Activated CD4-positive, alpha-beta T cell treated with anti-CD3 and anti-CD28 coated beads for 24 hours (primary cell): Measurements from ENCODE around the gene IRF8.
A peak's percentile ranks its signal among the peaks of the same experiment; 100 is the strongest.
"Not testable (repeated sequence)": the region's sequence is repeated elsewhere in the genome, so short reads cannot be mapped to it uniquely, and the experiment has no call there.

Experiments
- DNase-seq, 2 donors: peaks; one replicate each; pipeline ENCODE4 v3.0.0-alpha.2; 2020; ENCODE audit warnings: low read depth in 2 of 2

The IRF8 gene

DNA sequence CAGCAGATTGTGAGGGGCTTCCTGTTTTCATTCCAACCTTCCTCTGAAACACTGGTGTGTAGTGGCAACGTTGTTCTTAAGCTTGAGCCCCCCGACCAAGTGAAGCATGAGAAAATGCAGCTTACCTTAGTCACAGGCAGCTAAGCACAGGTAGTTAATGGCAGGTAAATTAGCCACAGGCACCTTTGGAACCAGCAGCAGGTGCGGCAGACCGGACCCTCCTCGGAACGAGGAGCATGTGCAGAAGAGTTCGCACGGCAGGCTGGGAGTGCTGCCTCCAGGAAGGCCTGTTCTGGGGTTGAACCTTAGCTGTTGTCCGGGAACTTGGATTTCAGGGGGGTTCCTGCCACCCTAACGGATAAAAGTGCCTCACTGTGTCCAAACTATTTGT is 7.2 kb upstream of the IRF8 start:
- DNase-seq: no peak

GRCh38 chr16:85892760-85893159 is 6.2 kb upstream of the IRF8 start:
- DNase-seq: no peak

- no peak for DNase-seq
Measured at GRCh38 chr16:85894266-85894665, 4.7 kb upstream of the IRF8 start.

GRCh38 chr16:85897382-85897781 is 1.6 kb upstream of the IRF8 start:
- no peak for DNase-seq

- no peak for DNase-seq
Measured at GRCh38 chr16:85899444-85899843, 482 bp downstream of the IRF8 start.

- DNase-seq: no peak
Measured at GRCh38 chr16:85900027-85900792, 1.2 kb downstream of the IRF8 start.

GRCh38 chr16:85901110-85901509 is 2.1 kb downstream of the IRF8 start:
- DNase-seq: no peak

DNA sequence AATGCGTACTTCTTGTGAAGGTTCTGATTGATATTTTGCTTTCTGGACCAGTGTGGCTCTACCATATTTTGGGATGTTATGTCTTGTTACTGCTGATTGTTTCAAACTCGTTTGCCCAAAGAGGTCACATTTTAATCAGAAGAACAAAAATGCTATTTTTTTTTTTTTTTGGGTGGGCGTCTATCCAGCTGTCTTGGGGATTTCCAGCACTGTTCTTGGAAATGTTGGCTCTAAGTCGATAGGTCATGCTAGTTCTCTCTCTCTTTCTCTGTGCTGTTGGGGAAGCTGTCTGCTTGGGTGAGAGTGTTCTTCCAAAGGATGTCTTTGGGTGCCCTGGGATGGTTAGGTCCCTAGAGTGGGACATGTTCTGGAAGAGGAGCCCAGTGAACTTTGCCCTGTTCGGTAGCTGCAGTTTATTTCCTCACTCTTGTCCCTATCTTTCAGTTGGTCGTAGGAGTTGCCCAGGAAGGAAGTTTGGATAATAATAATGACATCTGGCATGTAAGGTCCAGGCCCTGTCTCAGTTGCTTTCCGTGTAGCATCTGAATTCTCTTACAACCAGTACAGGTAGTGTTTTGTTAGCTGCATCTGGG is 2.9 kb downstream of the IRF8 start:
- DNase-seq: no peak

- DNase-seq: peak; percentile 36 to 47
Measured at GRCh38 chr16:85902366-85903155, 3.6 kb downstream of the IRF8 start.

- DNase-seq: no peak
Measured at GRCh38 chr16:85903559-85903958, 4.6 kb downstream of the IRF8 start.

DNA sequence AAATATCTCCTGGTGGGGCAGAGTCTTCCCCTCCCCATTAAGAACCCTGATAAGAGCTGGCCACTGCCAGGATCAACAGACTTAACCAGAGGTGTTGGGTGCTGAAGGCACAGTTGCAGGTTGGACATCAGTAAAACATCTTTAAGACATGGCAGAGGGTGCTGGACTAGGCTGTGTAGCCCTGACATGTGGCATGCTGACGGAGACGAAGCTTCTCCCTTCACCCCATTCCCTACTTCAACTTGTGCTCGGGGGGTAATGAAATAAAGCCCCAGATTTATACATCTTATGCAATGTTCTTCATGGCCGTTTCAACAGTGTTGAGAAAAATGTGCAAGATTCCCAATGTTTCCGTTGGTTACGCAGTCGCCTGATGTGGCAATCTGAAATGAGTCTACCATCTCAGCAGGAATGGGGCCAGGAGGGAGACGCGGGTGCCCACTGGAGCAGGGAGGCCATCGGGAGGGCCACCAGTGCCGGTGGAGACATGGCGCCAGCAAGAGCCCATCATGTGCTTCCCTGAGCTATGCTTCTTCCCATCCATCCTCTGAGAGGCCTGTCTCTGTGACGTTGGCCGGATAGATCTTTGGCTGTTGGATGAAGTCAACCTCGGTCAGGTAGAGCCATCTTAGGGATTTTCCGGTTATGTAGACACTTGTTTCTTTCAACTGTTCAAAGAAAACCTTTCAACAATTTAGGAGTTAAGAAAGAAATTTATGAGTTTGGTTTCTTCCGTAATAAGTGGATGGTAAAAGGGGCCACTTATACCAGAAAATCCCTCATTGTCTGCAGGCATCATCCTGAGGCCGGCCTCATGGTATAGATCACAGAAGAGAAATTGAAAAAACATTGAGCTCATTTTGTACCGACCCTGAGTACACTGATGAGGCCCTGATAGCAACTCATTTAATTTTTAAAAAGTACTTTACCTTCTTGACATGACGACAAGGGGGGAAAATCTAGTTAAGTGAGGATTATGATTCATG is 6.4 kb downstream of the IRF8 start:
- no peak for DNase-seq

- DNase-seq: no peak
Measured at GRCh38 chr16:85906349-85906748, 7.4 kb downstream of the IRF8 start.

GRCh38 chr16:85907231-85907630 is 8.3 kb downstream of the IRF8 start:
- not testable (repeated sequence) for DNase-seq

DNA sequence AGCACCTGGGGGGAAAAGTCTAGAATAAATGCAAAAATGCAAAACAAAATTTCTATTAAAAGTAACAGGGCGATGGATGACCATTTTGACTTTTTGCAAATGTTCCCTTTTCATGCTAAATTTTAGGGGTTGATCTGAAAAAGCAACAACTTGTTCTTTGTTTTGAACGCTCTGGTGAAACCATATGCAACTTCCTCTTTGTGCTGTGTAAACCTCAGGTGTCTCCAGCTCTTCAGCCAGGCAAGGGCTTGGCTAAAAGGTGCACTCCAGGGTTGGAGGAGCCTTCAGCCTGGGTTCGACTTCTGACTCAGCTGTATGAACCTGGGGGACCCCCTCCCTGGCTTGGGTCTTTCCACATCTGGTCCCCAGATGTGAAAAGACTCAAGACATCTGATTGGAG is 9.5 kb downstream of the IRF8 start:
- DNase-seq: no peak

DNA sequence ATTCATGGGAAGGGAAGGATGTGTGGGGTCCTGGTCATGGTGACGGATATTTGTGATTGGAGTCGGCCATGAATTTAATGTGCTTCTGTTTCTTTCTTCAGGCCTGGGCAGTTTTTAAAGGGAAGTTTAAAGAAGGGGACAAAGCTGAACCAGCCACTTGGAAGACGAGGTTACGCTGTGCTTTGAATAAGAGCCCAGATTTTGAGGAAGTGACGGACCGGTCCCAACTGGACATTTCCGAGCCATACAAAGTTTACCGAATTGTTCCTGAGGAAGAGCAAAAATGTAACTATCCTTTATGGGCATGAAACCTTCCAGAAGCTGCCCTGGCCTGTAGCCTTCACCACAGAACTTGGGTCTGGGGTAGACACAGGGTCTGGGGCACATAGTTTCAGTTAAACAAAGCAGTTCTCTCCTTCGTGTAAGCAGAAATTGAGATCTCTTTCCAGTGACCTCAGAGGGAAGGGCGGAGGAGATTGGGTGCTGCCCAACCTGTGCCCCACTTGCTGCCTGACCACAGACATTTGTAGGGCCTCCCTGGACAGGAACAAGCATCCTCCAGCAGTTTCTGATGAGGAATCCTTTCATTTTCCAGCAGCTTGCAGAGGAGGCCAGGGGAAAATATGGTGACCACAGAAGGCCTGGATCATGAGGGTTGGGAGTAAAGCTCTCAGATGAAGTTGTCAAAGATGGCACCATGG is 10.1 kb downstream of the IRF8 start:
- no peak for DNase-seq

DNA sequence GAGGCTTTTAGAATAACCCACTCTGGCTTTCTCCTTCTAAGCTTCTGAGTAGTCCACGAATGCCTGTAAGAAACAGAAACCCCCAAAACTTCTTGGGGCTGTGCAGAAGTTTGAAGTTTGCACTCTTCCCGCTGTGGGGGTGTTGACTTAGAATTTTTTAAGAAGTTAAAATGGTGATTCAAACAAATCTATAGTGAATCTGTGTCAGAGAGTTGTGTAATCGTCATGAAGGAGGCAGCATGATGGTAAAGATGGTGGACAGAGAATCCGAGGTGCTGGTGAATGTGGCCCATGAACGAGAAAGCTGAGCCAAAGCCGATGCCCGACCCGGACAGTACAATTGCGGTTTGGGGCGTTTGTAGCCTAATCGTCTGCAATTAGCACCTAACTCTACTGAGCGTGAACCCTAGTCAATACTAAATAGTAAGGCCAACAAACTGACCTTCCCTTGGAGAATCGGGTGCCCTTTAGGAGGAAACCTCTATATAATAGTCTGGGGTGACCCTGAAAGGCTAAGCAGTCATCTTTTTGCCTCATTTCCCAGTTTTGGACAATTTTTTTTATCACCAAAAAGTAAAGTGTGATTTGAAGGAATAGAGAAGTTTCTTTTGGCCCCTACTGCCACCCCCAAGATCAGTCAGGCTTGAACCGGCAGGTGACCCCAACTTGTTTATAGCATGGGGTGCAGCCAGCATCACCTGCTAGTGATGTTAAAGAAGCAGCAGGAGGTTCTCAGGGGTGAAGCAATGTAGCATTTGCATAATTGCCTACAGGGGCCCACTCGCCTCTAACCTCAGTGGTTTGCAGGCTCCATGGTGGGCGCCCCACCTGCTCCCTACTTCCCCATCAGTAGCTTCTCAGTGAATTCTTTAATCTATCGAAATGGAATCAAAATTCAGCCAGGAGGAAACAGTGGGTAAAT is 11.2 kb downstream of the IRF8 start:
- no peak for DNase-seq

- no peak for DNase-seq
Measured at GRCh38 chr16:85910854-85911247, 11.9 kb downstream of the IRF8 start.

GRCh38 chr16:85911251-85911930 is 12.4 kb downstream of the IRF8 start:
- DNase-seq: no peak

DNA sequence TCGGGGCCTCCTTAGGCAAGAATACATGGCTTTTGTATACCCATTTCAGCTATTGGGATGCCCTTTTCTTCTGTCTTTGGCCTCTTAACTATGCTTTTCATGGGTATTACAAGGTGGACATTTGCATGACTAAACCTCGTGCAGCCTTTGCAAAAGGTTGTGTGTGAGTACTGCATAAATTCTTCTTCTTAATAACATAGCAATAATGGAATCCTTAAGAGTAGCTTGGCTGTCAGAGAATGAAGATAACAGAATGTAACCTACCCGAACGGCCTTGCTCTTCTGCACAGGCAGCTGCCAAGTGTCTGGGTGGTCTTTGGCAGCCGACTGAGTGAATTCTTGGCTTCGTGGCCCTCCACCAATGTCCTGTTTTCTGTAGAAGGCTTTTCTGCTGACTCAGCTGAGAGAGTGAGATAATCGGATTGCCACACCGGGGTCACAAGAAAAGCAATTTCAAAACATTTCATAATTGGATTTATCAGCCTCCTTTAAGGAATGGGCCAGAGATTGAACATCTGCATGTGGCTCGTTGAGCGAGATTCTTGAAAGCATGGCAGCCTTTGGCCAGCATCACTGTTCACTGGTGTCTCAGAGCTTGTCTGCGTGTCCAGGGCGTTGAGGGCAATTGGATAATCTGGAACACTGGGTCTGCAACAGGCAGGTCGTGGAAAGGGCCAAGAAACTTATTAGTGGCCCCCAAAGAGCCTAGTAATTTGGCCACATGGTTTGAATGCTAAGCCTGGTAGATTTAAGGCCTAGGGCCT is 13.4 kb downstream of the IRF8 start:
- DNase-seq: no peak
